Measurements from ENCODE around the gene TMSB10. TPM values are rescaled to one million over a fixed set of nuclear protein-coding genes. Genes with fewer than 3 reads are reported as not detected.

The TMSB10 gene
- total RNA-seq, result 6,032 and 7,481 TPM in 2 replicates

DNA sequence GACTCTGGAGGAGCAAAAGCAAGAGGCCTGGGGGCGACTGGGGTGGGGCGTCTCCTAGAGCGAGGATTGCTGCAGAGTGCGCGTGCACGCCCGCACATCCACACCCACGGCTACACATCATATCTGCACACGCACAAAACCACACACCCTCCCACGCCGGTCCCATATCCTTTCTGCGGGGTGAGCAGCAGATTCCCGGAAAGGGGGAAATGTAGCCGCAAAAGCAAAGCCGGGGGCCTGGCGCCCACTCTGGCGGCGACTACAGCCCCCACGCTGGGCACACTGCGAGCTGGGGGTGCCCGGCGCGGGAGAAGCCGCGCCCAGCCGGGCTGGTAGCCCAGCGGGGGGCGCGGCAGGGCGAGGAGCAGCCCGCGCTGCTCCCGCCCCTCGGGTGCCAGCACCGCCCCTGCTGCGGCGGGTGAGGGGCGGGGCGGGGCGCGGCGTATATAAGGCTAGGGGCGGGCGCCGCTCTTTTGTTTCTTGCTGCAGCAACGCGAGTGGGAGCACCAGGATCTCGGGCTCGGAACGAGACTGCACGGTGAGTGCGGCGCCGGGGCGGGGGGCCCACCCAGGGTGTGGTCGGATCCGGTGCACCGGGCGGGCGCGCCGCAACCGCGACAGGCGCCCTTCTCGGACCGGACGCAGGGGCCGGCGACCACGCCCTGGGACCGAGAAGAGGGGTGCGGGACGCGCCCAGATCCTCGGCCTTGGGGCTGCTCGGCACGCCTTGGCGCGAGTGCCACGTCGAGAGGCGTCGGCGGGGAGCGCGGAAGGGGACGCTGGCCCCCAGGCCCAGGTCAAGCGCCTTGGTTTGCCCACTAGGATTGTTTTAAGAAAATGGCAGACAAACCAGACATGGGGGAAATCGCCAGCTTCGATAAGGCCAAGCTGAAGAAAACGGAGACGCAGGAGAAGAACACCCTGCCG is at the start of gene TMSB10:
TMSB10 (plus strand) TSS at position 476 of the 927 bp plus-strand sequence.

DNA sequence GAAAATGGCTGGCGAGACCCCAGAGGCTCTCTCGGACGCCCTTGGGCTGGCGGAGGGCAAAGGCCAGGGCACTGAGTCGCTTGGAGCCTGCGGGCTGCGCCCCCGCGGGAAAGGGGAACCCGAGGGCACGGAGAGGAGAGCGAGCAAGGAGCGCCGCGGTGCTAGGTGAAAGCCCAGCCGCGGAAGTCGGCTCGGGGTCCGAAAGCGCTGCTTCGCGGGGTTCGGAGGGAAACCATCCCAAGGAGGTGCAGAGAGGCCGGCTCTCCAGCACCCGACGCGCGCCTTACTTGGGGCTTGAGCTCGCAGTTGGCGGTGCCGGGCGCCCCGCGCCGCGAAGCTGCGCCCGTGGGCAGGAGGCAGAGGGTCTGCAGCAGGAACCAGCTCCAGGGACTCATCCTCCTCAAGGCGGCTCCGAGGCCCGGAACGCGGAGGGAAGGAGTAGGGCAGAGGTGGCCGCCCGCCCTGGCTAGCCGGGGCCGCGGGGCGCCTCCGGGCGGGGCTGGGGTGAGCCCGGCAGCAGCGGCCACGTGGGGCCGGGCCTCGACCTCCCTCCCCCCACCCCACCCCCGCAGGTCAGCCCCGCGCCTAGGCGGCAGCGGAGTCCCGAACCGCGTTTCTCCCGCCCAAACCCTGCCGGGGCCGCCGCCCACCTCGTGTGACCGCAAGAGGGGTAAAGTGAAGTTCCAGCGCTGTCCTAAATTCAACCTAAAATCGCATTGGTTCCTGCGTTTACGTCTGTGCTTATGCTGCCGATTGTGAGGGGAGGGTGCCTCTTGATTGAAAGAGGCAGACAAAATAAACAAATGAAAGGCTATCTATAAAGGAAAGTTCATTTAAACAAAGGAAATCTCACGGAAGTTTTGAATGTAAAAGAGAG is 24.6 kb upstream of the TMSB10 start, which contains the start of gene TRABD2A:
TRABD2A (minus strand) TSS at position 440 of the 877 bp plus-strand sequence; CDS start at position 395, 45 bp downstream.

Other genes with a start within 250 kb of the TMSB10 start
- 6.0 and 7.7 TPM in 2 replicates for gene TRABD2A, start 24.6 kb upstream of the TMSB10 start, total RNA-seq
- 72.8 and 88.8 TPM in 2 replicates for gene KCMF1, start 65.5 kb downstream of the TMSB10 start, total RNA-seq
- 1.3 and 2.1 TPM in 2 replicates for gene TCF7L1, start 227.7 kb downstream of the TMSB10 start, total RNA-seq

Measured in smooth muscle cell of the umbilical artery (primary cell).